Stimulated activated naive CD8-positive, alpha-beta T cell treated with anti-CD3 and anti-CD28 coated beads, Interleukin-15, amount 100 ng/mL, for 72 hours (primary cell): Measurements from ENCODE around the gene DDX3X.
A peak's percentile ranks its signal among the peaks of the same experiment; 100 is the strongest.
"Not testable (repeated sequence)": the region's sequence is repeated elsewhere in the genome, so short reads cannot be mapped to it uniquely, and the experiment has no call there.

ENCODE experiments used
- ATAC-seq: fragments of 150-1000 bp; cut with Tn5 transposase; 2 replicates; pipeline ENCODE4 v1.10.0; 2021; ENCODE audit warnings: mild to moderate bottlenecking, moderate library complexity
- DNase-seq, 2 donors: peaks; one replicate each; pipeline ENCODE4 v3.0.0; 2021 to 2022
- H3K27ac Mint-ChIP-seq, 2 donors: one replicate each; pipeline ENCODE4 v1.8.0; 2022; ENCODE audit warnings: mild to moderate bottlenecking in 2 of 2, mixed read lengths in 2 of 2, moderate library complexity in 2 of 2
- H3K27me3 Mint-ChIP-seq: one replicate; pipeline ENCODE4 v1.8.0; 2022; ENCODE audit warnings: mixed read lengths
- H3K4me1 Mint-ChIP-seq: one replicate; pipeline ENCODE4 v1.8.0; 2022; ENCODE audit warnings: mild to moderate bottlenecking, mixed read lengths
- H3K4me3 Mint-ChIP-seq, 2 donors: one replicate each; pipeline ENCODE4 v1.8.0; 2022; ENCODE audit warnings: mild to moderate bottlenecking in 2 of 2, mixed read lengths in 2 of 2, moderate library complexity in 1 of 2
- H3K9me3 Mint-ChIP-seq, 2 donors: one replicate each; pipeline ENCODE4 v1.8.0; 2022; ENCODE audit warnings: mixed read lengths in 2 of 2

Gene DDX3X

DNA sequence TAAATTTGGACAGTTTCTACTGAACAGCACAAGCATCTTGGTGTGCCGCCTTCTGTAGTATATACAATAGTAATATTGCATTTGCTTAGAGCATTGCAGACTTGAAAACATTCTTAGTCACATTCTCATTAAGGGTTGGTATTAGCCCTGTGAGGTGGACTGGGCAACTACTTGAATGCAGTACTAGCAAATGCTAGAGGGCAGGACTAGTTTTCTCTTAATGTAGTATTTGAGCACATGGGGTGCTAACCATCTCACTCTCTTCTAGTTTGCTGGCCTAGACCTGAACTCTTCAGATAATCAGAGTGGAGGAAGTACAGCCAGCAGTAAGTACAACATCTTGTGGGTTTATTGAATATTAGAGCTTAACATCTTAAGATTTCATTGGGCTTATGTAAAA is 3.2 kb downstream of the DDX3X start:
- Mint-ChIP-seq H3K9me3 (no peaks in the 10 kb centered on the region), H3K4me1 (peaks cover 33% of the 10 kb centered on the region), H3K27ac (peak overlapping the region in 1 of 2 donors; percentile 92), H3K27me3 (no peaks in the 10 kb centered on the region), H3K4me3 (peak overlapping the region; percentile 86 to 87)
- DNase-seq (no peak), ATAC-seq (no peak)

DNA sequence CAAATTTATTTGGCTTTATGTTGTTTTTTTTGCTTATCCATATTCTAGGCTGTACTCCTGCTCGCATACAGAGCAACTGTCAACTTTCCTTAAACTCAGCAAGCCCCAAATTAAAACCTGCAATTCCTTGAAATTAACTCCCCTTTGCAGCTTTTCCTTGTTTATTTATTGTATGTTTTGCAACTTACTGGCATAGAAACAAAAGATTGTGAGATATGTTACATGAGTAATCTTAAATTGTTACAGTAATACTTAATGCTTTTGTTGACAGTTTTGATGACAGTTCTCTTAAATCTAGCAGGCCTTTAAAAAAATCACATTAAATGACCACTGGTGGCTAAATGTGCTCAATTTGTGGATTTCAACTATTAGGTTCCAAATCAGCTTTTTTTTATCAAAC is 4.5 kb downstream of the DDX3X start:
- DNase-seq (no peak), ATAC-seq (no peak)
- Mint-ChIP-seq H3K4me3 (peak overlapping the region; percentile 86 to 87), H3K27ac (peak overlapping the region; percentile 48 to 82), H3K27me3 (no peaks in the 10 kb centered on the region), H3K4me1 (peaks cover 38% of the 10 kb centered on the region), H3K9me3 (no peaks in the 10 kb centered on the region)

DNA sequence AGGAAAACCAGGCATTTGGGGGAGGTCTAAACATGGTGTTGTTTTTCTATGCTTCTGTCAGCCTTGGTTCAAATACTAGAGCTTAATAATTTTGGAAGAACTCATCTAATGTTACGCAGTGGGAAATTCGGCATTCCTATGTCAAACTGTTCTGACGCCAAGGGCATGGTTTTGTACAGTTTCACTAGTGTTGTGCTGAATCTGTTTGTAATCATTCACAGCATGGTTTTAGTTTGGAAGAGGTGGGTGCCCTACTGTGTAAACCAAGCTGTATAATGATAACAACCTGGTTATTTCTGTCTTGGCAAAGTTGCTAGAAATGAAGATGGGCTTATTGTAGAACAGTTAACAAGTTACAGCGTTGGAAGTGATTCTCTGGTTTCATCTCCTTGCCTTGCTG is 5.2 kb downstream of the DDX3X start:
- Mint-ChIP-seq H3K27me3 (no peaks in the 10 kb centered on the region), H3K4me3 (peak overlapping the region; percentile 72 to 87), H3K4me1 (peaks cover 38% of the 10 kb centered on the region), H3K9me3 (no peaks in the 10 kb centered on the region), H3K27ac (peak overlapping the region in 1 of 2 donors; percentile 71)
- no peak for DNase-seq
- no peak for ATAC-seq

DNA sequence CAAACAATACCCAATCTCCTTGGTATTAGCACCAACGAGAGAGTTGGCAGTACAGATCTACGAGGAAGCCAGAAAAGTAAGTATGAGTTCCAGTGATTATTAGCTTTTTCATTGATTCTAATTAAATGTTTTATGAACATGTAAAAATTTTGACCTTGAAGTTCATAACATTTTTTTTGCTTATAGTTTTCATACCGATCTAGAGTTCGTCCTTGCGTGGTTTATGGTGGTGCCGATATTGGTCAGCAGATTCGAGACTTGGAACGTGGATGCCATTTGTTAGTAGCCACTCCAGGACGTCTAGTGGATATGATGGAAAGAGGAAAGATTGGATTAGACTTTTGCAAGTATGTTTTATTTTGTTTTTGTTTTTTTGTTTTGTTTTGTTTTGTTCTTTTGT is 10.1 kb downstream of the DDX3X start:
- peak overlapping the region; percentile 13 to 79 for H3K27ac Mint-ChIP-seq
- no peak for DNase-seq
- H3K4me3 Mint-ChIP-seq: no peak overlapping the region
- peaks cover 23% of the 10 kb centered on the region for H3K4me1 Mint-ChIP-seq
- no peak for ATAC-seq
- H3K27me3 Mint-ChIP-seq: no peaks in the 10 kb centered on the region
- H3K9me3 Mint-ChIP-seq: no peaks in the 10 kb centered on the region

DNA sequence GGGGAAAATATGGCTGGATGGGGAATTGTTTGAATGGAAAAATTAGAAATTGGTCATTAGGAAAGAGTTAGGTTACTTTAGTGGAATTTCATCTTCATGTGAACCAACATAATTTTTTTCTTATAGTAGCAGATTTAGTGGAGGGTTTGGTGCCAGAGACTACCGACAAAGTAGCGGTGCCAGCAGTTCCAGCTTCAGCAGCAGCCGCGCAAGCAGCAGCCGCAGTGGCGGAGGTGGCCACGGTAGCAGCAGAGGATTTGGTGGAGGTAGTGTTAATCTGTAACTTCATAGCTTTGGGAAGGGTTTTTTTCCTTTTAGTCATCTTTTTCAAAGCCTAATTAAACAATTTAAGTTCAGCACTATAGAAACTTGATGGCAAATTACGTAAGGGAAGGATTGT is 13.2 kb downstream of the DDX3X start:
- Mint-ChIP-seq H3K4me1 (peaks cover 32% of the 10 kb centered on the region), H3K4me3 (no peak overlapping the region), H3K9me3 (no peaks in the 10 kb centered on the region), H3K27ac (peak overlapping the region in 1 of 2 donors; percentile 83), H3K27me3 (no peaks in the 10 kb centered on the region)
- DNase-seq (no peak), ATAC-seq (no peak)

DNA sequence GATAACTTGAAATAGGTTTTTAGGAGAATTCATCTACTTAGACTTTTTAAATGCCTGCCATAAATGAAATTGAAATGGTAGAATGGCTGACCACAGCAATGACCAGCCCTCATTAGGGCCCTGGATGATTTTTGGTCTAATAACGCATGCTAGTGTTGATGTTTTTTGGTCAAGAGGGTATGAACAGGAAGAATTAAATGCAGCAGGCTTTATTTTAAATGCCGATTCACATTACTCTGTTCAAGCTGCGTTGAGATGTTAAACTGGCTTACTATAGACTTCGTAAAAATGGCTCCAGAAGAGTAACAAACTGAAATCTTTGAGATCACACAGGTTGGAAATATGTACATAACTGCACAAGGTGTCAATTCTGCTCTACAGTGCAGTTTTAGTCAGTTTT is 14.6 kb downstream of the DDX3X start:
- DNase-seq (no peak), ATAC-seq (no peak)
- Mint-ChIP-seq H3K27me3 (no peaks in the 10 kb centered on the region), H3K4me1 (peaks cover 30% of the 10 kb centered on the region), H3K27ac (peak overlapping the region in 1 of 2 donors; percentile 4), H3K4me3 (no peak overlapping the region), H3K9me3 (no peaks in the 10 kb centered on the region)

DNA sequence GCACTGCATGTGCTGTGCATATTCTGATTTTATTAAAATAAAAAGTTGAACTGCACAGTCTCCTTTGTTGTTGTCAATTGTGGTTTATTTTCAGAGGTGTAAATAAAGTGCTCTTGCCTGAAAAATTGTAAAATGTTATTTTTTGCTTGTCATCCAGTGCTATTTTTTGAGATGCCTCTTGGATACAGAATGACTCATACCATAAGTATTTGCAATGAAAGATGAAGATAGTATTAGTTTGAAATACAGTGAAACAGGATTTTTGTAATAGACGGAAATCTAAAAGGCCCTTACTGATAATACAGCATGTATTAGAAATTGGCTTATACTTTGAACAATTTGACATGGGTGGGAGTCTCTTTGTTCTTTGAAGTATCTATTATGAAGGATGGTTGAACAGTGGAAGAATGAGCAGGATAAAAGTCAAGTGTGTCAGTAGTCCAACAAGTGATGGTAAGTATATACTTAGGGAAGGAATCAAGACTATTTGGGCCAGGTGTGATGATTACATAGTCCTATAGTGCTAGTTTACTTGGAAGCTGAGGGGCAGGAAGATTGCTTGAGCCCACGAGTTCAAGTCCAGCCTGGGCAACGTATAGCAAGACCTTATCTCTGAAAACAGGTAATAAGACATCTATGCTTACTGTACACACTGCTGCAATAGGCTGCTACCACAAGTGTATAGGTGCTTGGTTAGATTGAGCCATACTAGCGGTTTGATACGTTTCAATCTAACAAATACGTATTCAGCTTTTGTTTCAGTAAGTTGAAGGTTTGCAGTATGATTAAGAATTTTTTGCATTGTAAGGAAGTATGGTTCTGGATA is 16.4 kb downstream of the DDX3X start:
- DNase-seq (no peak), ATAC-seq (peak; percentile 53)
- Mint-ChIP-seq H3K4me1 (peaks cover 30% of the 10 kb centered on the region), H3K27me3 (no peaks in the 10 kb centered on the region), H3K4me3 (peak overlapping the region in 1 of 2 donors; percentile 2), H3K9me3 (no peaks in the 10 kb centered on the region), H3K27ac (peak overlapping the region in 1 of 2 donors; percentile 92)

DNA sequence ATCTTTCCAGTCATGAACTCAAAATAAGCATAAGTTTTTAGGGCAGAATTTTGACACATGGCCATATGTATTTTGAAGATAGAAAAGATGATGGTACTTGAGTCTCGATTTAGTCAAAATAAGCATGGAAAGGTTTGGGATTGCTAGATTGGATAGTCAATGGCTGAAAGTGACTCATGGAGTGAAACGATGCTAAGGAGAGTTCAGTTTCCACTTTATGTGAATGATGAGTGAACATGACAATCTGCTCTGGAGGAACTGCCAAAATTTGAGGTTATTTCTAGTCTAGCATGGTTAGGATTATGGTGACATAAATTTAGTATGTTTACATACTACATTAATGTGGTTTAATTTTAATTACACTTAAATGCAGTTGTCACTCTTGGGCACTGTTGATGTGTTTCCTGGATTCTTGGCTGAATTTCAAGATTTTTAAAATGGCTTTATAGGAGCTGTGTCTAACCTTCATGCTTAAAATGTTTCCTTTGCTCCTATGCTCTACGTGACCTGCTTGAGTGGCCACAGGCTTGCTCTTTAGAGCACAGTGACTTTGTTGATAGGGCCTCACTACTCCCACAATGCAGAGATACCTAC is 17.1 kb downstream of the DDX3X start:
- no peak overlapping the region for H3K4me3 Mint-ChIP-seq
- no peaks in the 10 kb centered on the region for H3K9me3 Mint-ChIP-seq
- no peak overlapping the region for H3K27ac Mint-ChIP-seq
- DNase-seq (no peak), ATAC-seq (peak; percentile 47)
- H3K4me1 Mint-ChIP-seq: peaks cover 30% of the 10 kb centered on the region
- H3K27me3 Mint-ChIP-seq: no peaks in the 10 kb centered on the region

DNA sequence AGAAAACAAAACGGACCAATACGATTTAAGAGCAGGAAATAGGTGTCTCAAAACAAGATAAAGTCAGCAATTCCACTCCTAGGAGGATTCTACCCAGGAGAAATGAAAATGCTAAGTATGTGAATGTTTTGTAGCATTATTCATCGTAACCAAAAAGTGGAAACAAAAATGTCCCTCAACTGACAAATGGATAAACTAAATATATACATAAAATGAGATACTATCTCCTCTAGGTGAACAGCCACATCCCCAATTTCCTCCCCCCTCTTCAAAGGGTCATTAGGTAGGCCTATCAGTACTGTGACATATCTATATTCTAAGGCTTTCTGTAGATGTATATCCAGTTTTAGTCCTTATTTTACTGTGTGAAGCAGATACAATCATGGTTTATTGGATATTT is 18.0 kb downstream of the DDX3X start:
- H3K4me3 Mint-ChIP-seq: no peak overlapping the region
- ATAC-seq (no peak), DNase-seq (no peak)
- peaks cover 29% of the 10 kb centered on the region for H3K4me1 Mint-ChIP-seq
- H3K27ac Mint-ChIP-seq: peak overlapping the region in 1 of 2 donors; percentile 80
- H3K9me3 Mint-ChIP-seq: no peaks in the 10 kb centered on the region
- H3K27me3 Mint-ChIP-seq: no peaks in the 10 kb centered on the region

DNA sequence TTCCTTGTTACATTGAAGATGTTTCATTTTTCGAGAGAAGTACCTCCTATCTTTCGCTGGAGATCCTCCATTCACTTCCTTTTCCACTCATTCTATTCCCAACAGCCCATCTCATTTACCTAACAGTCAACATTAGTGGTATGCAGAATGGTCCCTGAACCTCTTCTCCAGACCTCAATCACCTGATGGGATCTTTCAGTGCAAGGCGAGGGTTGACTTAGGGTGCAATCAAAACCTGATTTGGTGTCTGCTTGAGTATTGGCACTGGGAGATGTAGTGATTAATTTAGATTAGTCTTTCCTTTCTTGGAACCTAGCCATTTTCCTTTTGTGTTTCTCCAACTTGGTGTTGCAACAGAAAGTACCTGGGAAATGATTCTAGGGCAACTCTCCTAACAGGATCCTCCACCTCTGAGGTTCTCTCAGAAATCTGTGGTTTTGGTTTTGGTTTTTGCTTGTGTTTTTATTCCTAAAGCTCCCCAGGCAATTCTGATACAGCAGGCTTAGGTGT is 18.4 kb downstream of the DDX3X start:
- ATAC-seq (peak; percentile 49), DNase-seq (no peak)
- H3K27me3 Mint-ChIP-seq: no peaks in the 10 kb centered on the region
- no peaks in the 10 kb centered on the region for H3K9me3 Mint-ChIP-seq
- peaks cover 25% of the 10 kb centered on the region for H3K4me1 Mint-ChIP-seq
- no peak overlapping the region for H3K4me3 Mint-ChIP-seq
- H3K27ac Mint-ChIP-seq: peak overlapping the region in 1 of 2 donors; percentile 49

DNA sequence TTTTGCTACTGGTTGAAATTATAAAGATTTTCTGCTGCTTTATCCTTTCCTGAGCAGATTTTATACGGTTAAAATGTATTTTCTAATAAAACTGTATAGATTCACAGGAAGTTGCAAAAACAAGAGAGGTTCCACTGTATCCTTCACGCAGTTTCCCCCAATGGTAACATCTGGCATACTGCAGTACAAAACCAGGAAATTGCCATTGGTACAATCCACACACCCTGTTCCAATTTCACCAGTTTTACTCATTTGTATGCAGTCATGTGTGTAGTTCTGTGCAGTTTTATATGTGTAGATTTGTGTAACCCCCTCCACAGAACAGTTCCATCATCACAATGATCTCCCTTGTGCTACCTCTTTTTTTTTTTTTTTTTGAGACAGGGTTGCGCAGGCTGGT is 20.0 kb downstream of the DDX3X start:
- H3K4me3 Mint-ChIP-seq: no peak overlapping the region
- no peaks in the 10 kb centered on the region for H3K27me3 Mint-ChIP-seq
- no peak for DNase-seq
- H3K27ac Mint-ChIP-seq: peak overlapping the region in 1 of 2 donors; percentile 44
- peaks cover 25% of the 10 kb centered on the region for H3K4me1 Mint-ChIP-seq
- ATAC-seq: peak; percentile 17
- no peaks in the 10 kb centered on the region for H3K9me3 Mint-ChIP-seq

DNA sequence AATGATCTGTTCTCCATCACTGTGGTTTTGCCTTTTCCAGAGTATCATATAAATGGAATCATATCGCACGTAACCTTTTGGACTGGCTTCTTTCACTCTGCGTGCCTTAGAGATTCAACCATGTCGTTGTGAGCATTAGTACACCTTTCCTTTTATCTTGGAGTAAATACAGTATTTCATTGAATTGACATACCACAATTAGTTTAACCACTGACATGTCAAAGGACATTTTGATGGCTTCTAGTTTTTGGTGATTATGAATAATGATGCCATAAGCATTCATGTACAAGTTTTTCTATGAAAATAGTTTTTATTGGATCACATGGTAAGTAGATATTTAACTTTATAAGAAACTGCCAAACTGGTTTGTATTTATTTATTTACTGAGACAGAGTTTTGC is 35.2 kb downstream of the DDX3X start:
- H3K4me3 Mint-ChIP-seq: no peak overlapping the region
- no peaks in the 10 kb centered on the region for H3K27me3 Mint-ChIP-seq
- peaks cover 10% of the 10 kb centered on the region for H3K4me1 Mint-ChIP-seq
- no peaks in the 10 kb centered on the region for H3K9me3 Mint-ChIP-seq
- H3K27ac Mint-ChIP-seq: no peak overlapping the region
- ATAC-seq (no peak), DNase-seq (no peak)

DNA sequence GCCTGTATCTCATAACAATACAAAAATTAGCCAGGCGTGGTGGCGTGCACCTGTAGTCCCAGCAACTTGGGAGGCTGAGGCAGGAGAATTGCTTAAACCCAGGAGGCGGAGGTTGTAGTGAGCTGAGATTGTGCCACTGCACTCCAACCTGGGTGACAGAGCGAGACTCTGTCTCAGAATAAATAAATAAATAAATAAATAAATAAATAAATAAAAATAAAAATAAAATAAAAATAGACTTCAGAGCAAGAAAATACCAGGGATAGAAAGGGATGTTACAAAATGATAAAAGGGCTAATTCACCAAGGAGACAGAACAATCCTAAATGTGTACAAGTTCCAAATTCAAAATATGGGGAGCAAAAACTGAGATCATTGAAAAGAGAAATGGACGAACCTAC is 37.6 kb downstream of the DDX3X start:
- not testable (repeated sequence) for H3K4me3 Mint-ChIP-seq, H3K27me3 Mint-ChIP-seq, DNase-seq, ATAC-seq, H3K27ac Mint-ChIP-seq, H3K9me3 Mint-ChIP-seq
- peaks cover 15% of the 10 kb centered on the region for H3K4me1 Mint-ChIP-seq

DNA sequence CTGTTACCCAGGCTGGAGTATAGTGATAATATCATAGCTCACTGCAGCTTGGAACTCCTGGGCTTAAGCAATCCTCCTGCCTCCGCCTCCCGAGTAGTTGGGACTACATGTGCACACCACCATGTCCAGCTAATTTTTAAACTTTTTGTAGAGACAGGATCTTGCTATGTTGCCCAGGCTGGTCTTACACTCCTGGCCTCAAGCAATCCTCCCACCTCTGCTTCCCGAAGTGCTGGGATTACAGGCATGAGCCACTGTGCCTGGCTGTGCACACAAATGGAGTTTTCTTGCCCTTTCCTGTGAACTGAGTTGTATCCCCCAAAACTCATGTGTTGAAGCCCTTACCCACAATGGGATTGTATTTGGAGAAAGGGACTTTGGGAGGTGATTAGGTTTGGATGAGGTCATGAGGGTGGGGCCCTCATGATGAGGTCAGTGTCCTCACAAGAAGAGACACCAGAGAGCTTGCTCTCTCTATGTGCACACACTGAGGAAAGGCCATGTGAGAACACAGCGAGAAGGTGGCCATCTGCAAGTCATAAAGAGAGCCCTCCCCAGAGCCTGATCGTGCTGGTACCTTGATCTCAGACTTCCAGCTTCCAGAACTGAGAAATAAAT is 40.1 kb downstream of the DDX3X start:
- Mint-ChIP-seq H3K4me3 (no peak overlapping the region), H3K4me1 (peaks cover 14% of the 10 kb centered on the region), H3K9me3 (no peaks in the 10 kb centered on the region), H3K27me3 (no peaks in the 10 kb centered on the region), H3K27ac (no peak overlapping the region)
- ATAC-seq: no peak
- DNase-seq: no peak

DNA sequence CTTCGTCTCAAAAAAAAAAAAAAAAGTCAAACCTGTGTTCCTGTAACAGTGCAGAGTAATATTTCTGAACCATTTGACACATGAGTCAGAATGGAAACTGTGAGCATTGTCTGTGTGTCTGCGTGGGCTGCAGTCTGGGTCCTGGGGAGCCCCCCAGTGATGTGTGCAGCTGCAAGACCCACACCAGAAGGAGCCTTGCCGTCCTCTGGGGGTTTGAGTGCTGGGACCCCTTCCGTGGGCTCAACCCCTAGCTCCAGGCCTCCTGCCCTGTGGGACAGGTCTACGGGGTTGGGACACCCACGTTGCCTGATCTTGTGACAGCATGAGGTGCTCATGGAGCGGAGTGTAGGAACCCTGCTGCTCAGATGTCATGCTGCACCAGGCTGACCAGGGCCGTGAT is 43.7 kb downstream of the DDX3X start:
- peak; percentile 23 to 31 for DNase-seq
- Mint-ChIP-seq H3K27ac (peak overlapping the region; percentile 19 to 83), H3K27me3 (no peaks in the 10 kb centered on the region), H3K9me3 (no peaks in the 10 kb centered on the region), H3K4me1 (peaks cover 13% of the 10 kb centered on the region), H3K4me3 (peak overlapping the region in 1 of 2 donors; percentile 71)
- peak; percentile 82 for ATAC-seq

DNA sequence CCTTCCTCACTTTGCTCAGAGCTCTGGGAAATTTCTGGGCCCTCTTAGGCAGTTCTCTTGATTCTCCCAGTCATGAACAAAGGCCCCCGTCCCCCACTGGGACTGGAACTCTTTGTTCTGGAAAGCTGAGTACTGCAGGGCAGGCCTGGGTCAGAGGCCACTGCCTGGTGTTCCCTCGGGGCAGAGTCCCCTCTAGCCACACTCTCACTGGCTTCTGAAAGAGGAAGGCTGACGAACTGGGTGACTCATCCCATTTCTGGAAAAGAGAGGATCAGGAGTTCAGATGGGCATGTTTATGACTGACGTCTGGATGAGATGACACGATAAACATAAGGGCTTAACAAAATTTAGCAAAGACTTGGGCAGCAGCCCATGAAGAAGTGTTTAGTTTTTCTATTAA is 47.7 kb downstream of the DDX3X start:
- Mint-ChIP-seq H3K4me1 (peaks cover 24% of the 10 kb centered on the region), H3K4me3 (no peak overlapping the region), H3K27me3 (no peaks in the 10 kb centered on the region), H3K9me3 (no peaks in the 10 kb centered on the region), H3K27ac (peak overlapping the region in 1 of 2 donors; percentile 48)
- ATAC-seq: no peak
- DNase-seq: no peak
